ENCODE measurements around the gene RBBP8.

Gene RBBP8

DNA sequence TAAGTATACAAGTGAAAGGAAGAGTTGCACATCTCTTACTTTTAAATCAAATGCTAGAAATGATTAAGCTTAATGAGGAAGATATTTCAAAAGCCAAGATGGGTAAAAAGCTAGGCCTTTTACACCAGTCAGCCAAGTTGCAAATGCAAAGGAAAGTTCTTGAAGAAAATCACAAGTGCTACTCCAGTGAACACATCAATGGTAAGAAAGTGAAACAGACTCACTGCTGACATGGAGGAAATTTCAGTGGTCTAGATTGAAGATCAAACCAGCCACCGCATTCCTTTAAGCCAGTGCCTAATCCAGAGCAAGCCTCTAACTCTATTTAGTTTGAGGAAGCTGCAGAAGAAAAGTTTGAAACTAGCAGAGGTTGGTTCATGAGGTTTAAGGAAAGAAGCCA is 79.1 kb downstream of the RBBP8 start:
- no peak for DNase-seq

DNA sequence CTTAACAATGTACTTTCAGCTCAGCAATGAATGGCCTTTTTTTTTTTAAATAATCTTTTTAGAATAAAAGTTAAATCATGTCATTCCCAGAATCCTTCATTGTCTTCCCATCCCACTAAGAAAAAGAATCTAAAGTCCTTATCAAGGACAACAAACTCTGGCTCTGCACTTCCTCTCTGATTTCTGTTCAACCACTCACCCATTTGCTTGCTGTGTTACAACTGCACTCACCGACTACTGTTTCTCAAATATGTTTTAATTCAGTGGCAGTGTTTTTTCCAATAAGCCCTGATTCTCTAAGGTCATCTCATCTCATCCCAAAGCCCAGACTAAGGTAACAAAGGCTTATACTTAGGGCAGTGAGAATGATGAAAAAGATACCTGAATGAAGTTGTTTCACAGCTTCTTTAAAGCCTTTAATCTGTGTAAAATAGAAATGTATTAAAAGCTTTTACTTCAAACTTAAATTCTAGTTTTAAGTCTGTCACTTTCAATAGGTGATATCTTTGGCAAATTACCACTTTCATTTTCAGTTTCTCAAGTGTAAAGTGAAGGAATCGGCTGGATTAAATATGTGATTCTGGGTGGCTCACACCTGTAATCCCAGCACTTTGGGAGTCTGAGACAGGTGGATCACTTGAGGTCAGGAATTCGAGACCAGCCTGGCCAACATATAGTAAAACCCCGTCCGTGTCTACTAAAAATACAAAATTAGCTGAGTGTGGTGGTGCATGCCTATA is 87.6 kb downstream of the RBBP8 start:
- DNase-seq = peak; percentile 6

DNA sequence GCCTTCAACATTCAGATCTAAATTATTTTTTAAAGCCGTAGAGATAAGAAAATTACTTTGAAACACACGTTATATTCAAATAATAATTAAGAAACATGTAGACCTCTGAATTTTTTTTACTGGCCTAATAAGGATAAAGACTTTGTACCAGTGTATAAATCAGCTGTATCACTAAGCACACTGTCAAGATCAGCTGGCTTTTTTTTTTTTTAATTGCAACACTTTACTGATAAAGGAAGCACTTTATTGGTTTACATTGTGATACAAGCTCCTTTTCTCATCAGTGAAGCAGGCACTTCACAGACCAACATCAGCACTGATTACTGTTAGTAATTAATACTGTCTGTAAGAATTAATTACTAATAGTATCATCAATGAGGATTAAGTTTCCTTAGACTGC is 88.5 kb downstream of the RBBP8 start:
- DNase-seq = no peak

DNA sequence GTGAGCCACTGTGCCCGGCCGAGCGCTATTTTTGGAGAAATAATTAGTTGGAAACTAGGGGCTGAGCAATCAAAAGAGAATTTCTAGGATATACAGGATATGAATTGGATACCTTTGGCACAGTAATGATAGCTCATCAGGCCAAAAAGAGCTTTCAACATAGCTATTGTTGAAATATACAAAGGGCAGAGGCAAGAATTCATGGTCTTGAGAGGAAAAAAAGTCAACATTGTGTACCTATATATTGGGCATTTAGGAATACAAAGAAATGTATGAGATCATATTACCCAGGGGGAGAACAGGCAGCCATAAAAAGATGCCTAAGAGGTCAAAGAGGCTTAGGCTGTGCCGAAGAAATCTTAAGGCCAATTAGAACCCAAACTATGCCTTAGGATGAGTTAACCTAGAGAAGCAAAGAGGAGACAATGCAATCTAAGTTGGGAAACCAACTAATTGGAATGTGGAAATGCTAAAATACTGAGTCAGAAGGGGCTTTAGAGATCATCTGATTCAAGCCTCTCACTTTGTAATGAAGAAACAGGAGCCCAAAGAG is 99.0 kb downstream of the RBBP8 start:
- no peak for DNase-seq

DNA sequence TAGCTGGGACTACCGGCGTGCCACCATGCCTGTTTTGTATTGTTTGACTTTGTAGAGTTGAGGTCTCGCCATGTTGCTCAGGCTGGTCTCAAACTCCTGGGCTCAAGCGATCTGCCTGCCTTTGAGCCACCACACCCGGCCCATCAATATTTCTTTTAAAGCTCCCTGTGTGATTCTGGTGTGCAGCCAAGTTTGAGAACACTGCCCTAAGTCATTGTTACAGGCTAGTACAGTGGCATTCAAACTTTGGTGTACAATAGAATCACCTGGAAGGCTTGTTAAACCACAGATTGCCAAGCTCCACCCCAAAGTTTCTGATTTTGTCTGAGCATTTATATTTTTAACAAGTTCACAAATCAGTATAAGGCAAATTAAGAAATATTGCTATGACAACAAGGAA is 99.9 kb downstream of the RBBP8 start:
- no peak for DNase-seq

DNA sequence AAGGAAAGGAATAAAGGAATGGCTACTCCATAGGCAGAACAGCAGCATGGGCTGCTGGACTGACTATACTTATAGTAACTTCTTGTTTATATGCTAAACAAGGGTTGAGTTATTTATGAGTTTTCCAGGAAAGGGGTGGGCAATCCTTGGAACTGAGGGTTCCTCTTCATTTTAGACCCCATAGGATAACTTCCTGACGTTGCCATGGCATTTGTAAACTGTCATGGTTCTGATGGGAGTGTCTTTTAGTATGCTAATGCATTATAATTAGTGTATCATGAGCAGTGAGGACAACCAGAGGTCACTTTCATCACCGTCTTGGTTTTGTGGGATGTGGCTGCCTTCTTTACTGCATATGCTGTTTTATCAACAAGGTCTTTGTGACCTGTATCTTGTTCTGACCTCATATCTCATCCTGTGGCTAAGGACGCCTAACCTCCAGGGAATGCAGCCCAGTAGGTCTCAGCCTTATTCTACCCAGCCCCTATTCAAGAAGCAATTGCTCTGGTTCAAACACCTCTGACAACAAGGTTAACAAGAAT is 103.6 kb downstream of the RBBP8 start:
- no peak for DNase-seq

DNA sequence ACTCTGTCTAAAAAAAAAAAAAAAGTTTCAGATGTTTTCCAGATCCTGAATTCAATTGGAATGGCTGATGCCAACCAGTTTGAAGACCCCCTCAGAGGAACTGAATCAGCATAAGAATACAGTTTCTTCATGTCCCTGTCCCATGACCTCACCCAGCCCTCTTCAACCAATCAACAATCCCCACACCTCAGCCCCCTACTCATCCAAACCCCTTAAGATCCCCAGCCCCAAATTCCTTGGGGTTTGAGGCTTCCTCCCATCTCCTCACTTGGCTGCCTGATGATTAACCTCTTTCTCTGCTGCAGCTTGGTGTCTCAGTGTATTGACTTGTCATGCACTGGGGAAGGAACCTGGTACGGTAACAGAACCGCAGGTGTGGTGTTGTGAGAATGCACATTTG is 104.5 kb downstream of the RBBP8 start:
- no peak for DNase-seq

DNA sequence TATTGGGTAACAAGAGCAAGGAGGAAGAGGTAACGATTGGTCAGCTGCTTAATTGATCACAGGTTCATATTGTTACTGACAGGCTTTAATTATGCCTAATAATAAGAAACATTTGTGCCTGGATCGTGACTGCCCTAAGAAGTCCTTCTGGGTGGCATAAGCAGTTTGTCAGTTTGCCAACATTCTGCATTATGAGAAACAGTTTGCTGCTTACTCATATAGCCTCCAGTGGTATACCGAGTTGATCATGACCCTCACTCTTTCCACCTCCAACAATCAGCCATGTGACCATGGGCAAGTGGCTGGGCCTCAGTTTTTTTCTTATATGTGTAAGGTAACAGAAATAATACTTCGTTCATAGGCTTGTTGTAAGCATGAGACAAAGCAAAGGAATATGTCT is 105.6 kb downstream of the RBBP8 start:
- DNase-seq = no peak

DNA sequence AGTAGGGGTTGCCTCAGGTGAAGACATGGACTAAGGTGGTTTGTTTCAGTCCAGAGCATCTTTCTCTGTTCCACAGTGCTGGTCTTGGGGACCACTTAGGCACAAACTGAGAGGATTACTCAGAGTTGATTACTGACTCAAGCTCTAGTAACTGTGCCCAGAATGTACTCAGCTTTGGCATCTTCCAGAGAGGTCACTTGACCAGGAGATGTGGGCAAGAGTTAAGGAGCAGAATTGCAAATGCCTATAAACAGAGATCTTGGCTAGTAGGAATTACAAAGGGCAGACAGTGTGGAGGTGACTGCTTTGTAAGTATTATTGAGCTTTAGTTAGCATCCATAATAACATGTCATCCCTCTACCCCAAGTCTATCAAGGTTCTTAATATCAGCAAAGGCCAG is 109.0 kb downstream of the RBBP8 start:
- DNase-seq = no peak

DNA sequence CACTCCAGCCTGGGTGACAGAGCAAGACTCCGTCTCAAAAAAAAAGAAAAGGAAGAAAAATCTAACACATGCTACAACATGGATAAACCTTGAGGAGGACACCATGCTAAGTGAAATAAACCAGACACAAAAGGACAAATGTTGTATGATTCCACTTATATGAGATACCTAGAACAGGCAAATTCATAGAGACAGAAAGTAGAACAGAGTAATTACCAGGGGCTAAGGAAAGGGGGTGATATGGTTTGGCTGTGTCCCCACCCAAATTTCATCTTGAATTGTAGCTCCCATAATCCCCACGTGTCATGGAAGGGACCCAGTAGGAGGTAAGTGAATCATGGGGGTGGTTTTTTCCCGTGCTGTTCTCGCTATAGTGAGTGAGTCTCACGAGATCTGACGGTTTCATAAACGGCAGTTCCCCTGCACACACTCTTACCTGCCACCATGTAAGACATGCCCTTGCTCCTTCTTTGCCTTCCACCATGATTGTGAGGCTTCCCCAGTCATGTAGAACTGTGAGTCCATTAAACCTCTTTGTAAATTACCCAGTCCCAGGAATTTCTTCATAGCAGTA is 110.8 kb downstream of the RBBP8 start:
- DNase-seq = no peak

DNA sequence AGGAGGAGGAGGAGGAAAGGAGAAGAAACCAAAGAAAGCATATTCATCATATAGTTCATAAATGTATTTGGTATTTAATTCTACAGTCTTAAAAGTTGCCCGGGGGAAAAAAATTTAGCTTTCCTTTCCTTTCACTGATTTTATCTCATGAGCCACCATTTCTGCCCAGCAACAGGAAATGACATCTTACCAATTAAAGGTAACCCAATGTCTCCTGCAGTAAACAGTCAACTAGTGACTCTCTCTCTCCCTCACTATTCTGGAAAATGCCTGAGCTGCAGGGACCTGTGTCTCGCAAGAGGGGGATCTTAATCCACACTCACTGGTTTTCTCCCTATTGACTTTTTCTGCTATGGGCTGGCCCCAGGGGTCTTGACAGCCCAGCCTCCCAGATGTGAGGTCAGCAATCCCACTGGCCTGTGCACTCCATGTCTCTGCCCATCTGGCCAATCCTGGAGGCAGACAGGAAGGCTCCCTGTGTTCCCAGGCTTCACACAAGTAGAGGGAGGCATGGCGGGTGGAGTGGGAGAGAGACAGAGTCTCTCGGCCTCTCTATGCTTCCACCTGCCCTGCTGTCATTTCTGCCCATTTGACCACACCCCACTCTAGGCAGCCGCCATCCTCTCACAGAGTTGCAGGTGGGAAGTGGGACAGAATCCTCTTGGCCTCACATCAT is 116.7 kb downstream of the RBBP8 start:
- DNase-seq = peak; percentile 45

DNA sequence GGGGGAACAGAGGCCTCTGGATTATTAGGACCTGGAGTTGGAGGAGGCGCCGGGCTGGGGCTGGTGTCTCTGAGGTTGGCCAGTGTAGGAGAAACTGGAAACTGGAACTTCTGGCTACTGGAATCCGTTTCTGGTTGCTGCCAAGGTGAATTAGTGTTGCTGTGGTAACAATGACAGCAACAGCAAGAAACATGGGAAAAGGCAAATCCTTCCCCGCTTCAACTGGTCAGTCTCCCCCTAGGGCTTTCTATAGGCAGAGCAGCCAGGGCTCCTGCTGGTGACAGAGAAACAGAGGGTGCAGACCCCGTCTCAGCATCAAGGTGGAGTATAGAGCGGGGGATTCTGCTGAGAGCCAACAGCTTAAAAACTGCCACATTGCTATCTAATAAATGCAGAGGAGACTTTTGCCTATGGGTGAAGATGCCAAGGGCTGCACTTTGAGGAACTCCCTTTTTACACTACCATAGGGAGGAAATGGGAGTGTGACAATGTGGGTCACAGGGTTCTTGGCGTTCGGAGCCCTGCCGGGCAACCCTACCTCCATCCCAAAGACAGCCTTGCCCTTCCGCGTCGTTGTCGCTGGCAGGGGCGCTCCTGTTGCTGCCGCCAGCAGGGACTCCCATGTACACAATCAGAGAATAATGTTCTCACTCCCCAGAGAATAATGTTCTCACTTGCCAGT is 120.8 kb downstream of the RBBP8 start:
- no peak for DNase-seq

DNA sequence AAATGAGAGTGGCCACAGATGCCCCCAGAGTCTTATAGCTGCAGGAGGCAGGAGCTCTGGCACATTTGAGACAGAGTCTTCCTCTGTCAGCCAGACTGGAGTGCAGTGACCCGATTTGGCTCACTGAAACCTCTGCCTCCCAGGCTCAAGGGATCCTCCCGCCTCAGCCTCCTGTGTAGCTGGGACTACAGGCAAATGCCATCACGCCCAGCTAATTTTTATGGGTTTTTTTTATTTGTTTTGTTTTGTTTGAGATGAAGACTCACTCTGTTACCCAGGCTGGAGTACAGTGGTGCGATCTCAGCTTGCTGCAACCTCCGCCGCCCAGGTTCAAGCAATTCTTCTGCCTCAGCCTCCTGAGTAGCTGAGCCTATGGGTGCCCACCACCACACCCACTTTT is 121.4 kb downstream of the RBBP8 start:
- DNase-seq = no peak

DNA sequence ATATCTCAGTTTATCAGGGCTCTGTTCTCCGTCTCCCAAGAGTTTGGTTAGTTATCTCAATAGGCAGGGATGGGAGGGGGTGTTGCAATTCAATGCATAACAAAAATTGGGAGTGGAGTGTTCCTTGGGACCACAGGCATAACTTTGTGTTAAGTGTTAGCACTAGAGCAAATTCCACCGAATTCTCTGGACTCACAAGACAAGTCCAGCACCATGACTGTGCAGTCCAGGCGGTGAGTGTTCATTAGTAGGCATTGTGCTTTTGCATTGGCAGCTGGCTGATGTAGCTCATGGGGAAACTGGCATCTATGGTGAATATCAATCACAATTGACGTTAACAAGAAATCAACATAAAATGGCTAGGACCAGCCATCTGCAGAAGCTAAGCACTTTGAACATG is 123.2 kb downstream of the RBBP8 start:
- DNase-seq = no peak

DNA sequence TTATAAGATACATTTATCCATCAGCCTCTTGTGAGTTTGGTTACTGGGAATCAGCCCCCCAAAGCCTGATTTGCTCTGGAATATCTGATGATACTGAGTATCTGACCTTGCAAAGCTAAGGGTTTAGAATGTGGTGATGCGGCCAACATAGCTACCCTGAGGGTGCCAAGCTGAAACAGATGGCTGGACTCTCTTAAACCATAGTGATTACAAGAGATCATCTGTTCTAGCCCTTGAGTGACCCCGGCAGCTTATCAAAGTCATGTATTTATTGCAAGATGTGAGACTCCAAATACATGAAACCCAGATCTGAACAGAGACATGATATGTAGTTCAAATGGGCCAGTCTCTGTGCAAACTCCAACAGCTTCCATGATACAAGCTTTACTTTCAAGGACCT is 124.0 kb downstream of the RBBP8 start:
- DNase-seq = no peak

DNA sequence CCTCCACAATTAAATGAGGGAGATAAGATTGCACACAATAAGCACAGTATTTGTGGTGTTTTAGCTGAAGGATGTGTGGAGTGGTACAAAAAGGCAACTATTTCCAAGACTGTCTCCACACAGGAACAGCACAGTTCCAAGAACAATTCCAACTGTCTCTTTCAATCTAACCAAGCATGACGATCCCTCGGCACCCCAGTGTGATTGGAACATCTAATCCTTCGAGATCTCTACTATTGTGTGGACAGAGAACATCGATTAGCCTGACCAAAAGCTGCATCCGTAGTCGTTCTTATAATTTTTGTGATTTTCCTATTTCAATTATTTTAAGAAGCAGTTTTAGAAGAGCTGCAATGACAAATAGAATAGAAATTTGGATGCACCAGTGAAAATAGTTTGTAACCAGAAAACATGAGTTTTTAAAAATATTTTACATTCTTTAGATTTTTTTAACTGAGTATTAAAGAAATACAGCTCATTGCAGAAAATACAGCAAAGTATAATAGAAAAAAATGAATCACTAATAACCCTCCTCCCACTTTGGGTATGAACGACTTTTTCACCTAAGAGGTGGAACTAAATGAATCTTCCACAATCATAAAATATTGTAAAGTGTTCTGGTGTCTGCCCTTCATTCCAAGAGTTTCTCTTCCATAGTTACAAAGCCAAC is 125.8 kb downstream of the RBBP8 start:
- DNase-seq = no peak

DNA sequence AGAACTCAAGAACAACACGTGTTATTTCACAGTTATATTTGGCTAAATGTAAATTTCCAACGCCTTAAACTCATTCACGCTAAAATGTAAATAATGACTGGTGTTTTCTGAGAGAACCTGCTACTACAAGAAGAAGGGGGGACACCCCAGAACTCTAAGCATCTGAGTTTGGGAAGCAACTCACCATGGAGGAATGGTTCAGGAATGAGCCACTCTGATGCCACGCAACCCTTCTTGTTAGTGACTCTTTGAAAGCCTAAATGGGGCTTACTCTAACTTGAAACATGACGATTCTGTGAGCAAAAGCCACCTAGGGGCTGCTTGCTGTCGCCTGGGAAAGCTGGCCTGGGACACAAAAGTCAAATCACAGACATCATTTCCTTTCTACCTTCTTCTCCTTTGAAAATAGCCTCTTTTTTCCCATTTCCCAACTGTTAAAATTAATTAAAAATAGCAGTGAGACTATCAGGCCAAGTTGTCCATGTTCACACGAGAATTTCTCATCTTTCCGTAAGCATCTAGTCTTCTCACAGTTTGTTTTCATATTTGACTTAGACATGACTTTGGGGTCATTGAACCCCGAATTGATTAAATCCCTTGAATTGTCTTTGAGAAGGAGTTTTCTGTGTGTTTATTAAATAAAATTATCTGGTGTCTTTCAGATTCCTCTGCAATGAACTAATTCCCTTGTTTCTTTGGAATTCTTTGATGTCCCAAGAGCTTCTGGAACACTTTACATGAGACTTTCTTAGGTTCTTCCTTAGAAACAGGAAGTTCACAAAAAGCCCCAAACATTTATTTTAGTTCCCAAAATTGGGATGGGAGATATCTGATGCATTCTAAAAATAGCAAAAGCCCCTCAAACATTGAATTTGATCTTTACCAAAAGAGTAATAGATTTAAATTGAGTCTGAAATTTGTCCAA is 126.7 kb downstream of the RBBP8 start:
- no peak for DNase-seq

DNA sequence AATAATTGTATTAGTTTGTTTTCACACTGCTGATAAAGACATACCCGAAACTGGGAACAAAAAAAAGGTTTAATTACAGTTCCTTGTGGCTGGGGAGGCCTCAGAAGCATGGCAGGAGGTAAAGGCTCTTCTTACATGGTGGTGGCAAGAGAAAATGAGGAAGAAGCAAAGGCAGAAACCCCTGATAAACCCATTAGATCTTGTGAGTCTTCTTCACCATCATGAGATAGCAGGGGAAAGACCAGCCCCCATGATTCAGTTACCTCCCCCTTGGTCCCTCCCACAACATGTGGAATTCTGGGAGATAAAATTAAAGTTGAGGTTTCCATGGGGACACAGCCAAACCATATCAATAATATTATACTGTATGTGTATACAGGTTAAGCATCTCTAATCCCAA is 128.9 kb downstream of the RBBP8 start:
- no peak for DNase-seq

DNA sequence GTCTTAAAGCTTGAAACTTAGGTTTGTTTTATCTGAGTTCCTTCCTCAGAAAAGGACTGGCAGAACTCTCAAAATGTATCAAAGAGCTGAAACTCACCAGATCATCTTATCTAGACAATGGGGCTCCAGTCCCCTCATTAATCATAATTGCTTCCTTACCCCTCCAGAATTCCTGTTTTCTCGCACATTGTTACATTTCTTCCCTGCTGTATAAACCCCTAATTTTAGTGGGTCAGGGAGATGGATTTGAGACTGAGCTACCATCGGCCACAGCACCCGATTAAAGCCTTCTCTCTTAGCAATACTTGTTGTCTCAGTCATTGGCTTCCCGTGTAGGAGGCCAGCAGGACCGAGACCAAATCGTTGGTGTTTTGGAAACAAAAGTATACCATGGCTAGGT is 130.4 kb downstream of the RBBP8 start:
- no peak for DNase-seq

DNA sequence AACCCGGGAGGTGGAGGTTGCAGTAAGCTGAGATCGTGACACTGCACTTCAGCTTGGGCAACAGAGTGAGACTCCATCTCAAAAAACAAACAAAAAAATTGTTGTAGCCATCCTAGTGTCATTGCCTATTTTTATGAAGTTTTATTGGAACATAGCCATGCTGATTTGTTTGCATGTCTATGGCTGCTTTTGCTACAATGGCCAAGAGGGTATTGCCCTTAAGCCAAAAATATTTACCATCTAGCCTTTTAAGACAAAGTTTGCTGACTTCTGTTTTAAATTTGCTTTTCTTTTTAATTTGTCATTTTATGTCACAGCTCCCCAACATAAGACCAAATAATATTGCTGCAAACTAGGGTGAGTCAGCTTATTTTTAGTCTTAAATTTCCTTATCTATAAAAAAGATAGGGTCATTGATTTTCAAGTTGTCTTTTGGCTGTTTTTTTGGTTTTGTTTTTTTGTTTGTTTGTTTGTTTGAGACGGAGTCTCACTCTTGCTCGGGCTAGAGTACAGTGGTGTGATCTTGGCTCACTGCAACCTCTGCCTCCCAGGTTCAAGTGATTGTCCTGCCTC is 132.2 kb downstream of the RBBP8 start:
- DNase-seq = no peak

DNA sequence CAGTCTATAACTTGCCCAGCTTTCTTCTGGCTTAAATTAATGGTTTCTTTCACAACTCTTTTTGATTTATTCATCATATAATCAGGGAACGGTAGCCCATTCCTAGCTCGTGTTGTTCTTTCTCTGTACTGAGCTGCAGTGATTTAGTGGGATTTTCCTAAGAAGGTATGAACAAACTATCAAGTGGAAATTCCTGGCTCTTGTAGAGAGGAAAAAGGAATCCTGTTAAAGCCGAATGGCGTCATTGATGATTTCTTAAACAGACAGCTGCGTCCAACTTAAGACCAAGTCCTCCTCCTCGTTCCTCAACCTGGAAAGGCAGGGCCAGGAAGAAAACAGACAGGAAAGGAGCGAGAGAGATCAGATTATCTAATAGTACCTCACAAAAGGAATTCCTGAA is 132.9 kb downstream of the RBBP8 start:
- DNase-seq = no peak

Data from CD4-positive, alpha-beta T cell treated with Interleukin-21 for 1 hour (primary cell).